NT2/D1 (cell line): ENCODE results near the gene PHRF1.

Experiments
- SUZ12 ChIP-seq: IDR thresholded peaks from 2 replicates; pipeline ENCODE4 v1.6.1; 2011; ENCODE audit not compliant: insufficient read length, insufficient read depth; ENCODE audit errors: extremely low read depth
- YY1 ChIP-seq: IDR thresholded peaks from 2 replicates; pipeline ENCODE4 v1.6.1; 2011; ENCODE audit not compliant: insufficient read length, insufficient read depth
- ZNF274 ChIP-seq: IDR thresholded peaks from 2 replicates; pipeline ENCODE4 v1.6.1; 2011; ENCODE audit warnings: mild to moderate bottlenecking, low read depth, low read length

- TF ChIP-seq YY1: no peak
- TF ChIP-seq SUZ12: no peak
- no peak for TF ChIP-seq ZNF274
These were observed 35.5 kb upstream of the PHRF1 start for GRCh38 chr11:540583-541432.
